Naive thymus-derived CD4-positive, alpha-beta T cell (primary cell): ENCODE results near the gene CDS2. TPM values are rescaled to one million over a fixed set of nuclear protein-coding genes. Genes with fewer than 3 reads are reported as not detected.

Source experiments
- ATAC-seq: fragments of 150-1000 bp; cut with Tn5 transposase; 2 replicates; pipeline ENCODE4 v1.10.0; 2021; ENCODE audit warnings: mild to moderate bottlenecking, moderate library complexity
- CTCF ChIA-PET: fragments of 350-600 bp; sonication (Branson Sonifier 250); formaldehyde crosslinking; loops from one replicate; lab custom pipeline; 2021; ENCODE audit warnings: antibody characterized with exemption; lab: Charles Lee
- POLR2A ChIA-PET: fragments of 350-600 bp; sonication (Branson Sonifier 250); formaldehyde crosslinking; loops from one replicate; lab custom pipeline; 2021; ENCODE audit warnings: antibody characterized with exemption, inconsistent platforms; lab: Charles Lee
- DNase-seq, 9 donors: peaks; one replicate each; pipeline versions ENCODE4 v3.0.0 to v3.0.0-alpha.2; 2020 to 2022; ENCODE audit warnings: mixed read lengths in 1 of 9
- H3K27ac ChIP-seq: one replicate; pipeline ENCODE4 v1.7.0; 2013; ENCODE audit warnings: mild to moderate bottlenecking, low read depth, low read length, moderate library complexity
- H3K27me3 ChIP-seq, 2 donors: one replicate each; pipeline ENCODE4 v1.7.0; 2013; ENCODE audit warnings: low read length in 2 of 2, mild to moderate bottlenecking in 2 of 2, moderate library complexity in 2 of 2; ENCODE audit not compliant: control insufficient read depth in 2 of 2, insufficient read depth in 2 of 2
- H3K36me3 ChIP-seq, 3 experiments: 1 replicate in 2 of 3; 2 replicates in 1 of 3; pipeline ENCODE4 v1.7.0; 2013; ENCODE audit warnings: low read length in 3 of 3, mild to moderate bottlenecking in 3 of 3, moderate library complexity in 1 of 3; ENCODE audit not compliant: insufficient read depth in 3 of 3, control insufficient read depth in 2 of 3
- H3K4me1 ChIP-seq, 2 donors: one replicate each; pipeline ENCODE4 v1.7.0; 2013; ENCODE audit warnings: low read length in 2 of 2, mild to moderate bottlenecking in 2 of 2, moderate library complexity in 1 of 2; ENCODE audit not compliant: control insufficient read depth in 2 of 2, insufficient read depth in 2 of 2
- H3K4me3 ChIP-seq: 2 replicates; pipeline ENCODE4 v1.7.0; 2013; ENCODE audit warnings: mild to moderate bottlenecking, low read length
- H3K9me3 ChIP-seq, 3 experiments: 1 replicate in 2 of 3; 2 replicates in 1 of 3; pipeline ENCODE4 v1.7.0; 2013; ENCODE audit warnings: low read length in 3 of 3; ENCODE audit not compliant: control insufficient read depth in 2 of 3
- H3K27ac Mint-ChIP-seq, 9 donors: one replicate each; pipeline ENCODE4 v1.8.0; 2020 to 2022; ENCODE audit warnings: mixed read lengths in 9 of 9, mild to moderate bottlenecking in 8 of 9, moderate library complexity in 5 of 9, inconsistent platforms in 2 of 9
- H3K27me3 Mint-ChIP-seq, 5 donors: one replicate each; pipeline ENCODE4 v1.8.0; 2021 to 2022; ENCODE audit warnings: mixed read lengths in 5 of 5, mild to moderate bottlenecking in 1 of 5
- H3K36me3 Mint-ChIP-seq, 5 donors: one replicate each; pipeline ENCODE4 v1.8.0; 2020 to 2022; ENCODE audit warnings: mixed read lengths in 5 of 5, mild to moderate bottlenecking in 3 of 5, inconsistent platforms in 1 of 5
- H3K4me1 Mint-ChIP-seq, 7 donors: one replicate each; pipeline ENCODE4 v1.8.0; 2020 to 2022; ENCODE audit warnings: mixed read lengths in 7 of 7, mild to moderate bottlenecking in 3 of 7, inconsistent platforms in 1 of 7
- H3K4me3 Mint-ChIP-seq, 10 donors: one replicate each; pipeline ENCODE4 v1.8.0; 2020 to 2022; ENCODE audit warnings: mild to moderate bottlenecking in 10 of 10, mixed read lengths in 10 of 10, moderate library complexity in 6 of 10, inconsistent platforms in 2 of 10
- H3K9me3 Mint-ChIP-seq, 11 donors: one replicate each; pipeline ENCODE4 v1.8.0; 2020 to 2022; ENCODE audit warnings: mixed read lengths in 11 of 11, mild to moderate bottlenecking in 4 of 11, inconsistent platforms in 1 of 11, moderate library complexity in 1 of 11
- intact Hi-C, 2 donors: fragments of 100-400 bp; cut with micrococcal nuclease; formaldehyde crosslinking; loops; one replicate each; pipeline ENCODE4 v1.15.1; 2023
- polyA plus RNA-seq, 2 donors: library from polyadenylated mRNA; unstranded; fragments of 300-500 nt; fragmentation: Illumina TruSeq; gene quantifications; one replicate each; pipeline ENCODE4 v1.2.3, GENCODE V29; 2021
- total RNA-seq, 6 experiments: library from RNA in 5 of 6; stranded (reverse) in 5 of 6; gene quantifications; 1 replicate in 5 of 6; 2 replicates in 1 of 6; pipeline ENCODE4 v1.2.3 and lab custom pipeline; 2021 to 2026

Gene CDS2
- total RNA-seq (10 to 100 TPM; 48.3 to 58.3 (median 57.8) TPM), polyA plus RNA-seq (10 to 100 TPM; 34.9 to 37.8 TPM), total RNA-seq (lab: John Stamatoyannopoulos, UW) (109 reads per million, percentile 86 among the genes with 10 or more reads in this experiment)

DNA sequence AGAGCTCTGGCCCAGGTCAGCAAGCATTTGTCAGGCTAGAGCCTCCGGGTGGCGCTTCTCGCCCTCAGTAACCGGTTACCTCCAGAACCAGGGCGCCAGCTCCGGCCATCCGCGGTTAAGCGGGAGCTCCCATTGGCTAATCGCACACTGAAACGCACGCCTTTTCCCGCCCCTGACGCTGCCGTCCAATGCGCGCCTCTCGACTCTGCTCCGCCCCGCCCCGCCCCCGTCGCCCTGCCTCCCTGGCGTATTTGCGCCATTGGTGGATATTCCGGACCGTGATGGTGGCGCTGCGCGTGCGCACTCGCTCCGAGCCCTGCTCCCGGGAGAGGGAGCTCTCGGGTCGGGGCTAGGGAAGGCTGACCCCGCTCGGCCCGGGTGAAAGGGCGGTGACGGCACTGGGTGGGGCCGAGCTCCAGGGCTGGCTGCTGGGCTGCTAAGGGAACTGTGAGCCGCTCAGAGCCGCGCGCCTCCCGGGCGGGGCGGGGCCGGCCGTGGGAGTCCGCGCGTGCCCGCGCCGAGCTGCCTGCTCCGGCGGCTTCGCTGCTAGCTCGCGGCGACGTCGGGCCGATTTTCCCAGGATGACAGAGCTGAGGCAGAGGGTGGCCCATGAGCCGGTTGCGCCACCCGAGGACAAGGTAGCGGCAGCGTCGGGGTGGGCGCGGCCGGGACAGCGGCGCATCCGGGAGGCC, at the start of gene CDS2:
Gene CDS2, plus strand, starts transcription at position 497 of the 692 bp plus-strand sequence. Its CDS starts 85 bp downstream, at position 582.
- intact Hi-C loops = loop anchor here (1.0 to 10.0 kb wide), 11 partner anchors 7 to 1362 kb away; partner anchors contain the start of genes MCM8 (in 2 of the 2), PCNA (in 2 of the 2), TRMT6 (in 2 of the 2) and ADISSP (in 1 of the 2)
- Histone ChIP-seq H3K27ac (peak within 1 kb of the TSS; percentile 99), H3K4me3 (peak within 1 kb of the TSS; percentile 64), H3K9me3 (no peaks in the 10 kb centered on the region), H3K4me1 (peaks cover 19 to 27% of the 10 kb centered on the region in 2 donors), H3K36me3 (no peaks in the 10 kb centered on the region), H3K27me3 (no peaks in the 10 kb centered on the region)
- DNase-seq (peak; percentile 99), ATAC-seq (peak; percentile 93)
- Mint-ChIP-seq H3K27ac (peak within 1 kb of the TSS; percentile 85 to 99 (median 94)), H3K9me3 (no peaks in the 10 kb centered on the region), H3K4me3 (peak within 1 kb of the TSS; percentile 87 to 96 (median 93)), H3K36me3 (peaks cover 0 to 3% (median 0%) of the 10 kb centered on the region in 5 donors), H3K27me3 (no peaks in the 10 kb centered on the region), H3K4me1 (peaks cover 15 to 58% (median 41%) of the 10 kb centered on the region in 7 donors)
- POLR2A ChIA-PET = interaction anchor here (0.6 to 2.2 kb wide), 13 partner anchors 9 to 1112 kb away, joined by 3 to 15 read pairs (median 5); no protein-coding TSS in a partner anchor
- CTCF ChIA-PET = interaction anchor here (0.6 to 3.7 kb wide), 11 partner anchors 11 to 411 kb away, joined by 3 to 60 read pairs (median 5); no protein-coding TSS in a partner anchor

DNA sequence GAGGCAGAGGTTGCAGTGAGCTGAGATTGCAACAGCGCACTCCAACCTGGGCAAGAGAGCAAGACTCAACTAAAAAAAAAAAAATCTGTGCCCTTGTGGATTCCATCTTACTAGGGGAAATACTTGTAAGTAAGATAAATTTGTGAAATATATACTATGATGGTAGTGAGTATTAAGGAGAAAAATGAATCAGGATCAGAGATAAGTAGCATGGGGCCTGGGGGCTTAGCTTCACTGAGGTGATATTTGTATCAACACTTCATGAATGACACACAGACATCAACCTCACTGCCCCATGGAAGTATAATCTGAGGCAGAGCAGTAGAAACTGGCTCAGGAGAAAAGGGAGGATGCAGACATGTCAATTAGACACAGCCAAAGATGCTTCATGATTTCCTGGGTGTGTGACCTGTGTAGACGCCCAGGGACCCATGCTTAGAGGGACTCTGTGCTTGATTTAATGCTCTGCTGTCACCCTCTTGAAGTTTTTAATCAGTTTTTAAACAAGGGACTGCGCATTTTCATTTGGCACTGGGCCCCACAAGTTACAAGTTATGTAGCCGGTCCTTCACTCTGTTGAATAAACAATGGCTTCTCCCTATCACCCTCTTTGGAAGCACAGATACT, 48.9 kb upstream of the CDS2 start:
- Mint-ChIP-seq H3K4me3 (peak overlapping the region; percentile 61 to 92 (median 89)), H3K4me1 (peaks cover 24 to 59% (median 32%) of the 10 kb centered on the region in 7 donors), H3K9me3 (no peaks in the 10 kb centered on the region), H3K36me3 (peaks cover 0 to 9% (median 0%) of the 10 kb centered on the region in 5 donors), H3K27ac (peak overlapping the region; percentile 97 to 100 (median 99)), H3K27me3 (no peaks in the 10 kb centered on the region)
- intact Hi-C loops = loop anchor here (1.0 kb wide), 7 partner anchors 9 to 266 kb away; partner anchors contain the start of gene SLC23A2 (in 1 of the 2)
- DNase-seq = peak in 3 of 9 donors; percentile 9 to 35 (median 14)
- no peaks in the 10 kb centered on the region for H3K27me3 ChIP-seq
- H3K9me3 ChIP-seq = no peaks in the 10 kb centered on the region
- H3K27ac ChIP-seq = peak overlapping the region; percentile 79
- peak; percentile 28 for ATAC-seq
- ChIA-PET POLR2A (interaction anchor here (0.6 to 1.1 kb wide), 4 partner anchors 34 to 141 kb away, joined by 3 to 5 read pairs (median 3); no protein-coding TSS in a partner anchor), CTCF (interaction anchor here (0.7 kb wide), 1 partner anchor 21 kb away, joined by 5 read pairs; no protein-coding TSS in a partner anchor)
- no peaks in the 10 kb centered on the region for H3K36me3 ChIP-seq
- H3K4me1 ChIP-seq = peaks cover 16 to 25% of the 10 kb centered on the region in 2 donors
- H3K4me3 ChIP-seq = peak overlapping the region; percentile 33

DNA sequence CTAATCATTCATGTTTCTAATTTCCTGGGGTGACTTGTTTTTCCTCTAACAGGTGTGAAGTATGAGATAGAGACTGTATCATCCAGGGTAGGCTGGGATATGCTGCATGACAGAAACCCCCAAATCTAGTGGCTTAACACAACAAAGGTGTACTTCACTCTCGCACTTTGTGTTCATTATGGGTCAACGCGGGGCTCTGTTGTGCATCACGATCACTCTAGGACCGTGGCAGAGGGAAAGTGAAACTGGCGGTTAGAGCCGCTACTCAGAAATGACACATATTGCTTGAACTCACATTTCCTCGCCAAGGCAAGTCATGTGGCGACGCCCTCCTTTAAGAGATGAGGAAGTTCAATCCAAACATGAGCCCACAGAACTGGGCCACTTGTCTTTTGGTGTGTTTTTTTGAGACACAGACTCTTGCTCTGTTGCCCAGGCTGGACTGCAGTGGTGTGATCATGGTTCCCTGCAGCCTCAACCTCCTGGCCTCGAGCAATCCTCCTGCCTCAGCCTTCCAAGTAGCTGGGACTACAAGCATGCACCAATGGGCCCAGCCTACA, 48.3 kb upstream of the CDS2 start:
- H3K4me1 Mint-ChIP-seq = peaks cover 24 to 54% (median 32%) of the 10 kb centered on the region in 7 donors
- H3K9me3 ChIP-seq = no peaks in the 10 kb centered on the region
- DNase-seq (peak; percentile 39 to 78 (median 74)), ATAC-seq (peak; percentile 95)
- H3K27ac Mint-ChIP-seq = peak overlapping the region; percentile 97 to 100 (median 99)
- H3K4me1 ChIP-seq = peaks cover 16 to 25% of the 10 kb centered on the region in 2 donors
- intact Hi-C loops = loop anchor here (1.0 kb wide), 7 partner anchors 9 to 266 kb away; partner anchors contain the start of gene SLC23A2 (in 1 of the 2)
- H3K4me3 ChIP-seq = peak overlapping the region; percentile 33
- no peaks in the 10 kb centered on the region for H3K27me3 ChIP-seq
- no peaks in the 10 kb centered on the region for H3K9me3 Mint-ChIP-seq
- peak overlapping the region; percentile 61 to 92 (median 89) for H3K4me3 Mint-ChIP-seq
- peaks cover 0 to 9% (median 0%) of the 10 kb centered on the region in 5 donors for H3K36me3 Mint-ChIP-seq
- peak overlapping the region; percentile 79 for H3K27ac ChIP-seq
- no peaks in the 10 kb centered on the region for H3K27me3 Mint-ChIP-seq
- ChIA-PET CTCF (interaction anchor here (1.1 to 1.9 kb wide), 2 partner anchors 22 kb away, joined by 4 to 8 read pairs; no protein-coding TSS in a partner anchor), POLR2A (interaction anchor here (0.6 to 1.1 kb wide), 7 partner anchors 10 to 73 kb away, joined by 3 to 6 read pairs (median 4); no protein-coding TSS in a partner anchor)
- H3K36me3 ChIP-seq = no peaks in the 10 kb centered on the region

DNA sequence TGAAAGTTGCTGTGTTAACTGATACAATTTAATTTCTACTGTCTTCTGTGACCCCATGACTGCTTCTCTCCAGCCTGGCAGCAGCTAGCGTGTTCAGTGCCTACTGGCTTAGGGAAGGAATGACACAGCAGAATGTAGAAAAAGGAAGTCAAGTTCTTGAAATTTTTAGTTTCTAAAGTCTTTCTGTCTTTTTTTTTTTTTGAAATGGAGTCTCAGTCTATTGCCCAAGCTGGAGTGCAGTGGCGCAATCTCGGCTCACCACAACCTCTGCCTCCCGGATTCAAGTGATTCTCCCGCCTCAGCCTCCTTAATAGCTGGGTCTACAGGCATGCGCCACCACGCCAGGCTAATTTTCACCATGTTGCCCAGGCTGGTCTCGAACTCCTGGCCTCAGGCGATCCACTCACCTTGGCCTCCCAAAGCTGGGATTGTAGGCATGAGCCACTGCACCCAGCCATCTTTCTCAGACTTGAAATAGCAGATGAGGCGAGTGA, 46.4 kb upstream of the CDS2 start:
- CTCF ChIA-PET = interaction anchor here (0.6 to 1.9 kb wide), 3 partner anchors 21 to 32 kb away, joined by 3 to 8 read pairs (median 3); no protein-coding TSS in a partner anchor
- H3K36me3 ChIP-seq = no peaks in the 10 kb centered on the region
- H3K9me3 ChIP-seq = no peaks in the 10 kb centered on the region
- no peak overlapping the region for H3K4me3 ChIP-seq
- no peaks in the 10 kb centered on the region for H3K9me3 Mint-ChIP-seq
- intact Hi-C loops = loop anchor here in 1 of 2 donors (1.0 kb wide), 1 partner anchor 12 kb away; no protein-coding TSS in a partner anchor
- no peaks in the 10 kb centered on the region for H3K27me3 ChIP-seq
- peak overlapping the region in 8 of 9 donors; percentile 7 to 100 (median 93) for H3K27ac Mint-ChIP-seq
- POLR2A ChIA-PET = interaction anchor here (0.8 to 1.3 kb wide), 3 partner anchors 9 to 118 kb away, joined by 3 to 4 read pairs (median 3); no protein-coding TSS in a partner anchor
- peaks cover 28 to 48% (median 32%) of the 10 kb centered on the region in 7 donors for H3K4me1 Mint-ChIP-seq
- peaks cover 0 to 9% (median 0%) of the 10 kb centered on the region in 5 donors for H3K36me3 Mint-ChIP-seq
- H3K4me1 ChIP-seq = peaks cover 16 to 25% of the 10 kb centered on the region in 2 donors
- peak; percentile 40 for ATAC-seq
- no peaks in the 10 kb centered on the region for H3K27me3 Mint-ChIP-seq
- no peak overlapping the region for H3K27ac ChIP-seq
- peak overlapping the region in 2 of 10 donors; percentile 17 to 68 for H3K4me3 Mint-ChIP-seq
- no peak for DNase-seq

DNA sequence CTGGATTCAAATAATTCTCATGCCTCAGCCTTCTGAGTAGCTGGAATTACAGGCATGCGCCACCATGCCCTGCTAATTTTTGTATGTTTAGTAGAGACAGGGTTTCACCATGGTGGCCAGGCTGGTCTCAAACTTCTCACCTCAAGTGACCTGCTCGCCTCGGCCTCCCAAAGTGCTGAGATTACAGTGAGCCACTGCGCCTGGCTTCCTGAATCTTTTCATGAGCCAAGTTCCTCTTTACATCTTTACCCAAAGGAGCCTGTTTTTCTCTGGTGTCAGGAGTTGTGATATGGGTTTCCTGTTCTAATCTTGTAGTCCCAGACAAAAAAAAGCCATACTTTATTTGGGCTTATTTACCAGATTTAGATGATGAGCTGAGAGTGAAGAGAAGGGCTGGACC, 41.4 kb upstream of the CDS2 start:
- Mint-ChIP-seq H3K27me3 (no peaks in the 10 kb centered on the region), H3K4me1 (peaks cover 10 to 31% (median 17%) of the 10 kb centered on the region in 7 donors), H3K27ac (no peak overlapping the region), H3K36me3 (peaks cover 0 to 5% (median 0%) of the 10 kb centered on the region in 5 donors), H3K9me3 (no peaks in the 10 kb centered on the region), H3K4me3 (no peak overlapping the region)
- CTCF ChIA-PET = interaction anchor here (0.6 kb wide), 1 partner anchor 19 kb away, joined by 3 read pairs; no protein-coding TSS in a partner anchor
- Histone ChIP-seq H3K4me1 (peaks cover 8% of the 10 kb centered on the region in 2 donors), H3K9me3 (no peaks in the 10 kb centered on the region), H3K27me3 (no peaks in the 10 kb centered on the region), H3K36me3 (no peaks in the 10 kb centered on the region), H3K4me3 (no peak overlapping the region), H3K27ac (no peak overlapping the region)
- POLR2A ChIA-PET = interaction anchor here (0.7 kb wide), 1 partner anchor 23 kb away, joined by 3 read pairs; no protein-coding TSS in a partner anchor
- intact Hi-C loops = no loop called here
- ATAC-seq (no peak), DNase-seq (no peak)
